Activated naive CD8-positive, alpha-beta T cell treated with anti-CD3 and anti-CD28 coated beads for 36 hours (primary cell): ENCODE data around the gene USP27X. TPM values are rescaled to one million over a fixed set of nuclear protein-coding genes. Genes with fewer than 3 reads are reported as not detected.
A peak's percentile ranks its signal among the peaks of the same experiment; 100 is the strongest.

Experiments
- DNase-seq: peaks from one replicate; pipeline ENCODE4 v3.0.0; 2021
- H3K27ac Mint-ChIP-seq: one replicate; pipeline ENCODE4 v1.8.0; 2022; ENCODE audit warnings: mild to moderate bottlenecking, moderate library complexity, mixed read lengths
- H3K27me3 Mint-ChIP-seq: one replicate; pipeline ENCODE4 v1.8.0; 2022; ENCODE audit warnings: mild to moderate bottlenecking, mixed read lengths
- H3K36me3 Mint-ChIP-seq: one replicate; pipeline ENCODE4 v1.8.0; 2021; ENCODE audit warnings: mild to moderate bottlenecking, mixed read lengths
- H3K4me1 Mint-ChIP-seq: one replicate; pipeline ENCODE4 v1.8.0; 2021; ENCODE audit warnings: mixed read lengths
- H3K4me3 Mint-ChIP-seq: one replicate; pipeline ENCODE4 v1.8.0; 2022; ENCODE audit warnings: mild to moderate bottlenecking, moderate library complexity, mixed read lengths
- H3K9me3 Mint-ChIP-seq: one replicate; pipeline ENCODE4 v1.8.0; 2022; ENCODE audit warnings: mixed read lengths
- total RNA-seq, 2 experiments: library from RNA; stranded (reverse); gene quantifications; one replicate each; pipeline ENCODE4 v1.2.3, GENCODE V29; 2021

The USP27X gene
- total RNA-seq, 2 experiments from 2014 or later, result 1.7 to 1.8 TPM

DNA sequence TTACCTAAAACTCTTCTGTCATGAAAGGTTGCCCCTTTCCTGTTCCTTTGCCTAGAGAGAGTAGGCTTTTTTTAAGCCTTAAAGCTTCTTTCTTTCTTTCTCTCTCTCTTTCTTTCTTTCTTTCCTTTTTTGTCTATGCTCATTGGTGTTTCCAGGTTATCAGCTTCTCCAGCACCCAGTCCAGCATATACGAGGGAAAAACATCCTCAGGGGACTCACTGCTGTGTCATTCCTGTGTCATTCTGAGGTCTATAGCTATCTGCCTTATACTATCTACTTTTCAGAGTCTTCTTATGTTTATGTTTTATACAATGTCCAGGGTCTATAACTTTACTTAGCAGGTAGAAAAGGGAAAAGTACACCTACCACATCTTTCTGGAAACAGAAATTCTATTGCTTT is 10.5 kb upstream of the USP27X start:
- Mint-ChIP-seq H3K4me3 (no peak overlapping the region), H3K4me1 (no peaks in the 10 kb centered on the region), H3K27ac (no peak overlapping the region), H3K36me3 (no peaks in the 10 kb centered on the region), H3K27me3 (no peaks in the 10 kb centered on the region), H3K9me3 (no peaks in the 10 kb centered on the region)
- no peak for DNase-seq

DNA sequence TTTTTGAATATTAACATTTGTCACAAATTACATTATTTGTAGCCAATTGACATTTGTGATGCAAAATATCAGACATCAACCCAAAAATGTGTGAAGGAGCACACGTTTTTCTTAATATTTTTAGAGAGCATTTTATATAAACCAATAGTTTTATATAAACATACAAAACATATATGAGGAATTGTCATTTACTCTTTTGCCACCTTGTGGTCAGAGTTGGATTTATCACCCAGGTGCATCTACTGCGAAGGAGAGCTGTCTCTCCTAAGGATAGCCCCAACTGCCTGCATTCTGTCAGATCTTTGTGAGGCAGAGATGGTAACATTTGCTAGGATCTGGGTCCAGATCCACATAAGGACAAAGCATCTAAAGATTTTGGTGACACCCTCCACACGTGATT is 2.5 kb upstream of the USP27X start:
- H3K27ac Mint-ChIP-seq, result no peak overlapping the region
- no peak overlapping the region for H3K4me3 Mint-ChIP-seq
- no peaks in the 10 kb centered on the region for H3K9me3 Mint-ChIP-seq
- no peaks in the 10 kb centered on the region for H3K27me3 Mint-ChIP-seq
- peaks cover 14% of the 10 kb centered on the region for H3K4me1 Mint-ChIP-seq
- no peak for DNase-seq
- H3K36me3 Mint-ChIP-seq, result no peaks in the 10 kb centered on the region

DNA sequence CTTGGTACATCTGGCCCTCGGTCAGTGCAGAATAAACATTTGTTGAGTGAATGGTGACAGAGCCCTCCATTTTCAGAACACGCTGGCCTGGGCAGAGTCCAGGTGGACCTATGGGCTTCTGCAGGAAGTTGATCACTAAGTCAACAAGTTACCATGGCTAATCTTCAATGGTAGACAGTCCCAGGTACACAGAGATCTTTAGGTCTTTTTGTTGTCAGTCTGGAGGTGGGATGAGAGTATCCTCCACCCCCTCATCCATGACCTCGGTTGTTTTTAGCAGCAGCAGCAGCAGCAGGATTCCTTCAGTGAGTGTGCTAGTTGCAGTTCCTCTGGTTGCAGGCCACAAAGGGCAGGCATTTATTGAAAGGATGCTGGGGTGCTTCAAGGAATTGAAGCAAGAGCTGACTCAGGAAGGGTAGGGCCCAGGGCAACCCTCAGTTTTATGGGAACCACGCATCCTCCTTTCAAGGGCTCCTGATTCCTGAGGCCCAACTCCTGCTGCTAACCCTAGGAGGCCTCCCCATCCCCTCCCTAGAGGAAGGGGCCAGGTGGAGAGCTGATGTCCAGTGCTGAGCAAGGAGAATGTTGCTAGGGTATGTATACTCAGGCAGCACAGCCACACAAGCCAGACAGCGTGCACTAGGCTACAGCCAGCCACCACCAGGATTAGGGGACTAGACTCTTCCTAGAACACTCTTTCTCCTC is 1.7 kb upstream of the USP27X start:
- Mint-ChIP-seq H3K4me3 (no peak overlapping the region), H3K9me3 (no peaks in the 10 kb centered on the region), H3K27me3 (no peaks in the 10 kb centered on the region), H3K4me1 (peaks cover 15% of the 10 kb centered on the region), H3K36me3 (no peaks in the 10 kb centered on the region), H3K27ac (no peak overlapping the region)
- DNase-seq, result no peak

DNA sequence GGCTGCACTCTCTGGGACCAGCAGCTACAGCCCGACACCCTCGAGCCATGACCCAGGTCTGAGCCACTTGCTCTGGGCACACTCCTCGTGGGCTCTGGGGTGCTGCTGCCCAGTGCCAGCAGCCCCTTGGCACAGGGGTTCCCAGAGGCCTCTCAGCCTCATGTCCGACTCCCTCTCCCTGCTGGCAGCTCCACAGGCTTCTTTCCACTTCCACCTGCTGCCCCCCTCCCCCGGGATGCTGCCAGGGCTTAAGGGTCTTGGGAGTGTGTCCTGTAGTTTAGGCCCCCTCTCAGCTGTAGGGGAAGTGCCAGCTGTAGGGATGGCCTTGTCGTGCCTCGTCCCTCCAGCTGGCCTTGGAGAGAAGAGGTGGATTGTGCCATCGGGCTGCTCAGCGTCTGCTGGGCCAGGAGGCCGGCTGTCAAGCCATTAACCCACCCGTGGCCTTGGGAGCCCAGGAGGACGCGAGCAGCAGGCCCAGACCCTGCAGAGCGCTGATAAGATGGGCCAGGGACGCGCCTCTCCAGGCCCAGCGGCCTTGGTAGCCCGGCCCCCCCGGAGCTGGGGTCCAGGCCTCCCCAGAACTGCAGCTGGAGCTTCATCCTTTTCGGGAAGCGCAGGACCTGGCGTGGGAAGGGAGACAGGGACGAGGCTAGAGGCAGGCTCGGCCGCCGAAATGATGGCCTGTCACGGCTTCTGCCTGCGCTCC is 1.0 kb upstream of the USP27X start:
- Mint-ChIP-seq H3K4me1 (peaks cover 15% of the 10 kb centered on the region), H3K36me3 (no peaks in the 10 kb centered on the region), H3K27me3 (no peaks in the 10 kb centered on the region), H3K27ac (peak overlapping the region; percentile 67), H3K4me3 (peak overlapping the region; percentile 71), H3K9me3 (no peaks in the 10 kb centered on the region)
- DNase-seq, result no peak

DNA sequence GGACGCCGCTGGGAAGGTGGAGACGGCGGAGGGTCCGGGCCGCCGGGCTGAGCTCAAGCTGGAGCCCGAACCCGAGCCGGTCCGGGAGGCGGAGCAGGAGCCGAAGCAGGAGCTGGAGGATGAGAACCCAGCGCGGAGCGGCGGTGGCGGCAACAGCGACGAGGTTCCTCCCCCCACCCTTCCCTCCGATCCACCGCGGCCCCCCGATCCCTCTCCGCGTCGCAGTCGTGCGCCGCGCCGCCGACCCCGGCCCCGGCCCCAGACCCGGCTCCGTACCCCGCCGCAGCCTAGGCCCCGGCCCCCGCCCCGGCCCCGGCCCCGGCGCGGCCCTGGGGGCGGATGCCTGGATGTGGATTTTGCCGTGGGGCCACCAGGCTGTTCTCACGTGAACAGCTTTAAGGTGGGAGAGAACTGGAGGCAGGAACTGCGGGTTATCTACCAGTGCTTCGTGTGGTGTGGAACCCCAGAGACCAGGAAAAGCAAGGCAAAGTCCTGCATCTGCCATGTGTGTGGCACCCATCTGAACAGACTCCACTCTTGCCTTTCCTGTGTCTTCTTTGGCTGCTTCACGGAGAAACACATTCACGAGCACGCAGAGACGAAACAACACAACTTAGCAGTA is 483 bp downstream of the USP27X start:
- H3K4me3 Mint-ChIP-seq, result peak overlapping the region; percentile 71
- peaks cover 19% of the 10 kb centered on the region for H3K4me1 Mint-ChIP-seq
- no peaks in the 10 kb centered on the region for H3K27me3 Mint-ChIP-seq
- no peak for DNase-seq
- H3K36me3 Mint-ChIP-seq, result no peaks in the 10 kb centered on the region
- H3K27ac Mint-ChIP-seq, result peak overlapping the region; percentile 67
- H3K9me3 Mint-ChIP-seq, result no peaks in the 10 kb centered on the region

DNA sequence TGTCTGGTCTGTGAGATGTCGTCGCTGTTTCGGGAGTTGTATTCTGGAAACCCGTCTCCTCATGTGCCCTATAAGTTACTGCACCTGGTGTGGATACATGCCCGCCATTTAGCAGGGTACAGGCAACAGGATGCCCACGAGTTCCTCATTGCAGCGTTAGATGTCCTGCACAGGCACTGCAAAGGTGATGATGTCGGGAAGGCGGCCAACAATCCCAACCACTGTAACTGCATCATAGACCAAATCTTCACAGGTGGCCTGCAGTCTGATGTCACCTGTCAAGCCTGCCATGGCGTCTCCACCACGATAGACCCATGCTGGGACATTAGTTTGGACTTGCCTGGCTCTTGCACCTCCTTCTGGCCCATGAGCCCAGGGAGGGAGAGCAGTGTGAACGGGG is 1.4 kb downstream of the USP27X start:
- no peak for DNase-seq
- peaks cover 19% of the 10 kb centered on the region for H3K4me1 Mint-ChIP-seq
- H3K4me3 Mint-ChIP-seq, result no peak overlapping the region
- no peaks in the 10 kb centered on the region for H3K9me3 Mint-ChIP-seq
- no peaks in the 10 kb centered on the region for H3K36me3 Mint-ChIP-seq
- no peaks in the 10 kb centered on the region for H3K27me3 Mint-ChIP-seq
- no peak overlapping the region for H3K27ac Mint-ChIP-seq

DNA sequence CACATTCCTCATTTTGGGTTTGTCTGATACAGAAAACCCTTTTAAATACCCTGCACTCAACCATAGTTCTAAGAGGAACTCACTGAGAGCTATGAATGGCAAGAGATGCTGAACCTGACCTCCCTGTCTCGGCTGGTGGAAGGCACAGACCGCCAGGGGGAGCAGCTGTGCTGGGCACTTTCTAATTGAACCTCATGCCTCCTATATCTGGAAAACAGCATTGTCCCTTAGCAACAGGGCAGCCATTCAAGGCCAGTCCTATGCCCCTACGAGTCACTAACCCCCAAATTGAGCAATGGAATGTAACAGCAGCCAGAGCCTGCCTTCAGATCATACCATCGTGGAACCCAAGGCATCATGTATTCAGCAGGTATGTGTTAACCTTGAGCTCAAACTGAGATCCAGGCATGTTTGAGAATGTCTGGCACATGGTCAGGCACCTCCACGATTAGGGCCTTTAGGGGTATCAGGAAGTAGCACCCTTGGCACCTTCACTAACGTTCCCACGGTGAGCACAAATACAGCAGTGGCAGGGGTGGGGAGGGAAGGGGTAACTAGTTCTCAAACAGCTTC is 5.1 kb downstream of the USP27X start:
- Mint-ChIP-seq H3K9me3 (no peaks in the 10 kb centered on the region), H3K27ac (no peak overlapping the region), H3K36me3 (no peaks in the 10 kb centered on the region), H3K4me1 (peaks cover 11% of the 10 kb centered on the region), H3K4me3 (no peak overlapping the region), H3K27me3 (no peaks in the 10 kb centered on the region)
- peak; percentile 52 for DNase-seq

DNA sequence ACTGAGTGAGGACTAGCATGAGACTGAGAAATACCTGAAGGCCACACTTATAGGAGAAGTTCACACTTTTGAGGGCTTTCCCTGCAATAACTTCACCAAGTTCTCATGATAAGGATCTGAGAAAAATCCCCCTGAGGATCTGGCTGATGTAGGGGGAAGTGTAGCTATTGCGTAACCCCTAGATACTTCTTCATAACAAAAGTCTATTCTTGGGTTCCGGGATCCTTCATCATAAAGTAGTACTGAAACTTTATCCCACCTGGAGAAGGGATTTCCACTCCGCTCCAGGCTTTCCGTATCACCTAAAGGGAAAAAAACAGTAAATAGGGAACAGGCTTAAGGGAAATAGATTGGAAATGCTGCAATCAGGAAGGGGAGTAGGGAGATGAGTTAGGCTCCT is 13.3 kb downstream of the USP27X start:
- Mint-ChIP-seq H3K36me3 (peaks cover 5% of the 10 kb centered on the region), H3K9me3 (peaks cover 9% of the 10 kb centered on the region), H3K27ac (no peak overlapping the region), H3K4me1 (no peaks in the 10 kb centered on the region), H3K4me3 (no peak overlapping the region), H3K27me3 (peaks cover 15% of the 10 kb centered on the region)
- no peak for DNase-seq

DNA sequence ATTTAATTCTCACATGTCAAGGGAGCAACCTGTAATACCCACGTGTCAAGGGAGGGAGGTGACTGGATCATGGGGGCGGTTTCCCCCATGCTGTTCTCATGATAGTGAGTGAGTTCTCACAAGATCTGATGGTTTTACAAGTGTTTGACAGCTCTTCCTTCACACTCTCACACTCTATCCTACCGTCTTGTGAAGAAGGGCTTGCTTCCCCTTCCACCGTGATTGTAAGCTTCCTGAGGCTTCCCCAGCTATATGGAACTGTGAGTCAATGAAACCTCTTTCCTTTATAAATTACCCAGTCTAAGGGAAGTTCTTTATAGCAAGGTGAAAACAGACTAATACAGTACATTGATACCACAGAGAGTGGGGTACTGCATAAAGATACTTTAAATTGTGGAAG is 17.7 kb downstream of the USP27X start:
- H3K4me1 Mint-ChIP-seq, result no peaks in the 10 kb centered on the region
- peaks cover 5% of the 10 kb centered on the region for H3K36me3 Mint-ChIP-seq
- no peak for DNase-seq
- no peak overlapping the region for H3K4me3 Mint-ChIP-seq
- H3K9me3 Mint-ChIP-seq, result peaks cover 10% of the 10 kb centered on the region
- peaks cover 18% of the 10 kb centered on the region for H3K27me3 Mint-ChIP-seq
- H3K27ac Mint-ChIP-seq, result no peak overlapping the region

DNA sequence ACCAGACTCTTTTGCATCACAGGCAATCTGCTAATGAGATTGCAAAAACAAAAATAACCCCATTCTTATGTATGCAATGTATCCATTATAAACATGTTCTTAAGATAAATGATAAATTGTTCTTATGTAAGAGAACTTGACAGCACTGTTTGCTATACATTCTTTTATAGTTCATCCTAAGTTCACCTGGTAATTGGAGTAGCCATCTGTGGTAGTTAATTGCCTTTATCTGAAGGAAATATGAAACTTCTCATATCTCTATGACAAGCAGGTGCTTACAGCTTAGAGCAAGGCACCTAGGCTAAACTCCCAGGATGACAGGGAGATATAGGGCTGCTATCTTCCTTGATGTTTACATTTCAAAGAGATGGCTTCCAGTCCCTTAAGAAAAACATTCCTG is 21.8 kb downstream of the USP27X start:
- Mint-ChIP-seq H3K36me3 (peaks cover 5% of the 10 kb centered on the region), H3K9me3 (peaks cover 10% of the 10 kb centered on the region), H3K4me3 (no peak overlapping the region)

DNA sequence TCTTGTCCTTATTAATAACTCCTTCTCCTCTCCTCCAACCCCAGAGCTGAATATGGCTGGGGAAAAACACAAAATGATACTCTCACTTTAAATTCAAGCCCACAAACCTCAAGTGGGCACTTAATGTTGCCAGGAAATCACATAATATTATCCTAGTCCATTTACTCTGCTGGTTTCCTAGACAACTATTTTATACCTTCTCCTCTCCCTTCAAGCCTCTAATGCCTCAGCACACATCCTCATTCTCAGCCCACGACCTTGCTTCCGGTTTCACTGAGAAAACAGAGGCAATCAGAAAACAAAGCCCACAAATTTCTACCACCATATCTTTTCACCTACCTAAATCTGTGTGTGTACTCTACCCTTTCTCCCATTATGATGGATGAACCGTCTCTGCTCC is 31.1 kb downstream of the USP27X start:
- no peaks in the 10 kb centered on the region for H3K36me3 Mint-ChIP-seq
- DNase-seq, result peak; percentile 9
- no peaks in the 10 kb centered on the region for H3K27me3 Mint-ChIP-seq
- H3K4me3 Mint-ChIP-seq, result no peak overlapping the region
- H3K9me3 Mint-ChIP-seq, result no peaks in the 10 kb centered on the region
- peaks cover 14% of the 10 kb centered on the region for H3K4me1 Mint-ChIP-seq
- peak overlapping the region; percentile 42 for H3K27ac Mint-ChIP-seq

More for the DNA sequence above, 21.8 kb downstream of the USP27X start:
- Mint-ChIP-seq H3K27ac (no peak overlapping the region), H3K4me1 (no peaks in the 10 kb centered on the region), H3K27me3 (peaks cover 14% of the 10 kb centered on the region)
- DNase-seq, result no peak

DNA sequence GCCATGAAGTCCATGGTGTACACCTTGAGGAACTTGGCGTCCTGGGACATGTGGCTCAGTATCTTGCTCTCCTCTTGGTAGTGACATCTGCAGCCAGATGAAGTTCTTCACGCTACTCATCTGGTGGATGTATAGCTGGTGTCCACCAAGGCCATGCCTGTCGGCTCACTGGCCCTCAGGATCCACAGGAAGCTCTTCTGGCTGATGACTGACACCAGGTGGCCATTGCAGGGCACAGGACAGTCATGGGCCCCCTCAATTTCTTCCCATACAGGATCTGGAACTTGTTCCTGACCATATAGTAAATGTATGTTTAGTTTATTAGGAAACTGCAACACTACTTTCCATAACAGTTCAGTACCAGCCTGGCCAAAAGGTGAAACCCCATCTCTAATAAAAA is 32.8 kb downstream of the USP27X start:
- H3K4me1 Mint-ChIP-seq, result peaks cover 14% of the 10 kb centered on the region
- DNase-seq, result no peak
- no peaks in the 10 kb centered on the region for H3K36me3 Mint-ChIP-seq
- H3K27me3 Mint-ChIP-seq, result no peaks in the 10 kb centered on the region
- H3K9me3 Mint-ChIP-seq, result no peaks in the 10 kb centered on the region
- H3K27ac Mint-ChIP-seq, result no peak overlapping the region
- H3K4me3 Mint-ChIP-seq, result no peak overlapping the region

DNA sequence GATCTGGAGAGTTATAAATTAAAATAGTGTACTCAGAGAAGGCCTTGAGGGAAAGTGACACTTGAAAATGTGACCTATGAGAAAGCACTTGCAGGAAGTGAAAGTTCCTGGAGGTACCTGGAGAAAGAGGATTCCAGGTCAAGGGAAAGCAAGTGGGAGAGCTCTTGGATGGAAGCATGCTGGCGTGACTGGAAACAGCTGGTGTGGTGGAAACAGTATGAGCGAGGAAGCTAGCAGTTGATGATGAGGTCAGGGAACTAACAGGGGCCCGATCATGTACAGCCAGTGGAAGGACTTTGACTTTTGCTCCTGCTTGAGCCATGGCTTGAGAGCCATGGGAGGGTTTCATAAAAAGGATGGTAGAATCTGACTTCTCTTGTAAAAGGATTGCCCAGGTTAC is 33.6 kb downstream of the USP27X start:
- Mint-ChIP-seq H3K27me3 (no peaks in the 10 kb centered on the region), H3K9me3 (no peaks in the 10 kb centered on the region), H3K36me3 (no peaks in the 10 kb centered on the region), H3K27ac (no peak overlapping the region), H3K4me1 (peaks cover 14% of the 10 kb centered on the region), H3K4me3 (no peak overlapping the region)
- no peak for DNase-seq

DNA sequence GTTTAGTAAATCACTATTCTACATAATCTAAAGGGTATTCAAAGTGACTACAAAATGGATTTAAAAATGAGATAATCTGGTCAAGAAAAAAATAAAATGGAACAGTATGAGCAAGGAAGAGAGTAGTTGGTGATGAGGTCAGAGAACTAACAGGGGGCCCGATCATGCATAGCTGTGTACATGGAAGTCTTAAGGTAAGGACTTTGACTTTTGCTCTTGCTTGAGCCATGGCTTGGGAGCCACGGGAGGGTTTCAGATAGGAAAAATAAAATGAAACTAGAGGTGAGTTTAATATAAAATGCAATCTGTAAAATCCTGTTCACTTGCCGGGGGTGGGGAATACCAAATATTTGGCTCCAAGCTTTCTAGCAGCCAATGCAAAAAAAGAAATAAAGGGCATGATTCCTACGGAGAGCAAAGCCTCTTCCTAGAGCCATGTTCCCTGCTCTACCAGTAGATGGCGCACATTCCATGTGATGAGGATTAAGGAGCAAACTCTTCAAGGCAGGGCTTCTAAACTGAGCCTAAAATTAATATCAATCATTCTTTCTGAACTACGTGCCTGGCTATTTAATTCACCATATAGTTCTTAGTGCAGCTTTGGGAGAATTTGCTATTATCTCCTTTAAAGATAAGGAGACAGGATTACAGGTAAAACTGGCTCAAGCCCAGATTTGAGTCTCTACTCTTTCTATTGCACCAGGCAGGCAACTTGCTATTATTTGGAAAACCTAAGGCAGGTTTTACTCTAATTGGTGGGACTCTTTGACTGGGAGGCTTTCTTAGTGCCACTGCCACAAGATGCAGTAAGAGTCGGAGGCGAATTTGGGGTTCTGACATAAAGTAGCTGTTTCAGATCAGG is 36.3 kb downstream of the USP27X start:
- no peaks in the 10 kb centered on the region for H3K27me3 Mint-ChIP-seq
- no peak overlapping the region for H3K4me3 Mint-ChIP-seq
- no peaks in the 10 kb centered on the region for H3K36me3 Mint-ChIP-seq
- no peaks in the 10 kb centered on the region for H3K9me3 Mint-ChIP-seq
- peaks cover 3% of the 10 kb centered on the region for H3K4me1 Mint-ChIP-seq
- peak; percentile 23 for DNase-seq
- H3K27ac Mint-ChIP-seq, result no peak overlapping the region

DNA sequence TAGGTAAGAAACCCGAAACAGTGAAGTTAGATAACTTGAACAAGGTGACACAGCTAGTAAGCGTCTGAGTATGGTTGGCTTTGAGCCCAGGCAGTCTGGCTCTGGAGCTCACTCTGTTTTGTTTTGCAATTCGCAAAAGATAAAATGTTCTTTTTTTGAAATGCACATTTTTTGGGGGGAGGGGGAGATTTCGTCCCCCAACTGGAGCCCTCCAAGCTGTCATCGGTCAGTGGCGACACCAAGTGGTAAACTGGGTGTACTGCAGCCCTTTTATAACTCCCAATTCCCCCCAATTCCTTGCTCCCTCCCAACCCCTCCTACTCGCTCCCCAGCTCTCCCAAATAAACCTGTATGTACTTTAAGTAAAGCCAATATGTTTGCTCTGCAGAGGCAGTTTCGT is 40.3 kb downstream of the USP27X start:
- H3K27me3 Mint-ChIP-seq, result no peaks in the 10 kb centered on the region
- no peak overlapping the region for H3K27ac Mint-ChIP-seq

More for the DNA sequence above, 40.3 kb downstream of the USP27X start:
- no peak overlapping the region for H3K4me3 Mint-ChIP-seq
- H3K9me3 Mint-ChIP-seq, result no peaks in the 10 kb centered on the region
- DNase-seq, result no peak
- peaks cover 2% of the 10 kb centered on the region for H3K36me3 Mint-ChIP-seq
- H3K4me1 Mint-ChIP-seq, result peaks cover 7% of the 10 kb centered on the region
